GM13977 (cell line): Measurements from ENCODE around the gene MRM2.
A peak's percentile ranks its signal among the peaks of the same experiment; 100 is the strongest.

ENCODE experiments used
- DNase-seq: peaks from one replicate; pipeline ENCODE4 v3.0.0; 2012; ENCODE audit warnings: low spot score
- CTCF ChIP-seq: IDR thresholded peaks from 2 replicates; pipeline ENCODE4 v1.5.1; 2012; ENCODE audit warnings: mild to moderate bottlenecking, control low read depth; ENCODE audit not compliant: insufficient read depth; ENCODE audit errors: extremely low read depth, missing control alignments
- in situ Hi-C: fragments of 300-500 bp; cut with MboI; formaldehyde crosslinking; loops from one replicate; pipeline ENCODE4 v1.12.0; 2022; ENCODE audit warnings: low sequenced_read_pairs, low pct_unique_long_range_greater_than_20kb, mixed read lengths, inconsistent platforms; ENCODE audit not compliant: unreplicated experiment

The MRM2 gene

GRCh38 chr7:2259480-2259879 lies 17.5 kb upstream of the MRM2 start:
- no peak for DNase-seq
- no peak for TF ChIP-seq CTCF
- in situ Hi-C loops, result no loop called here

- TF ChIP-seq CTCF, result no peak
- DNase-seq, result peak; percentile 80
- in situ Hi-C loops, result no loop called here
Measured at GRCh38 chr7:2258661-2259365, 16.8 kb upstream of the MRM2 start.

- in situ Hi-C loops, result no loop called here
- no peak for DNase-seq
- TF ChIP-seq CTCF, result no peak
Measured at GRCh38 chr7:2257651-2258050, 15.6 kb upstream of the MRM2 start.

GRCh38 chr7:2257046-2257551 lies 15.1 kb upstream of the MRM2 start:
- in situ Hi-C loops, result no loop called here
- DNase-seq, result no peak
- TF ChIP-seq CTCF, result no peak

GRCh38 chr7:2256306-2257045 lies 14.5 kb upstream of the MRM2 start:
- no peak for DNase-seq
- in situ Hi-C loops, result no loop called here
- no peak for TF ChIP-seq CTCF

GRCh38 chr7:2255145-2256139 lies 13.4 kb upstream of the MRM2 start:
- in situ Hi-C loops, result no loop called here
- DNase-seq, result no peak
- no peak for TF ChIP-seq CTCF
